Activated T-cell treated with anti-CD3 and anti-CD28 coated beads, Interleukin-2, amount 50 U/mL, for 72 hours (primary cell): ENCODE measurements around the gene JARID2. TPM values are rescaled to one million over a fixed set of nuclear protein-coding genes. Genes with fewer than 3 reads are reported as not detected.
A peak's percentile ranks its signal among the peaks of the same experiment; 100 is the strongest.

ENCODE experiments used
- ATAC-seq, 2 donors: fragments of 150-1000 bp; cut with Tn5 transposase; replicated peaks in 1 of 2; 2 replicates each; pipeline ENCODE4 v1.10.0; 2021; ENCODE audit warnings: moderate library complexity in 2 of 2, mild to moderate bottlenecking in 1 of 2
- DNase-seq, 2 donors: peaks; one replicate each; pipeline ENCODE4 v3.0.0; 2021 to 2022; ENCODE audit warnings: mixed read lengths in 1 of 2
- H3K27ac Mint-ChIP-seq: one replicate; pipeline ENCODE4 v1.8.0; 2022; ENCODE audit warnings: mild to moderate bottlenecking, moderate library complexity, mixed read lengths
- H3K27me3 Mint-ChIP-seq: one replicate; pipeline ENCODE4 v1.8.0; 2022; ENCODE audit warnings: low read depth, mixed read lengths
- H3K36me3 Mint-ChIP-seq, 2 donors: one replicate each; pipeline ENCODE4 v1.8.0; 2022; ENCODE audit warnings: mixed read lengths in 2 of 2, mild to moderate bottlenecking in 1 of 2; ENCODE audit not compliant: insufficient read depth in 2 of 2
- H3K4me1 Mint-ChIP-seq: one replicate; pipeline ENCODE4 v1.8.0; 2022; ENCODE audit warnings: low read depth, mixed read lengths
- H3K4me3 Mint-ChIP-seq, 2 donors: one replicate each; pipeline ENCODE4 v1.8.0; 2022; ENCODE audit warnings: mild to moderate bottlenecking in 2 of 2, mixed read lengths in 2 of 2, moderate library complexity in 2 of 2
- H3K9me3 Mint-ChIP-seq, 2 donors: one replicate each; pipeline ENCODE4 v1.8.0; 2022; ENCODE audit warnings: mixed read lengths in 2 of 2
- total RNA-seq, 2 donors: library from RNA; stranded (reverse); gene quantifications; one replicate each; pipeline ENCODE4 v1.2.3, GENCODE V29; 2022

JARID2 gene
- total RNA-seq, 2 donors from 2014 or later = 37.9 to 53.0 TPM

DNA sequence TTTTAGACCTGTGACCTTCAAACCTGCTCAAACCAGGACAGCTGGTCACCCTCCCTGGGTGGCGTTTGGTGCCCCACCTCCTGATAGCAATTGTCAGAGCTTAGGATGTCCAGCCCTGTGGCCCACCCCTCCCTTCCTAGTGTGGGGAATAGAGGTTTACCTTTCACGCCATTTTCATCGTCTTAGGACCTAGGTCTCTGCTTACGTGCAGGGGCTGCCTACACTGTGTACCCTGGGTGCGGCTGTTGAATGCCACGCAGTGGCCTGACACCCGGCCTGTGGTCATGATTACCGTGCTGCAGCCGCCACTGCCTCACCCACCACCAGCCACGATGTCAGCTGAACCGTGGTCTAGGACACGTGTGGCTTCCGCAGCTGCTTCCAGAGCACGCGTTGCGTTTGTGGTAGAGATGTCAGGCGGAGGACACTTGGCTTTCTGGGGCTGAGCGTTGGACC, 259.6 kb downstream of the JARID2 start:
- Mint-ChIP-seq H3K27ac (peak overlapping the region; percentile 58), H3K9me3 (no peaks in the 10 kb centered on the region), H3K27me3 (no peaks in the 10 kb centered on the region), H3K36me3 (peaks cover 2 to 36% of the 10 kb centered on the region in 2 donors), H3K4me1 (peaks cover 9% of the 10 kb centered on the region), H3K4me3 (no peak overlapping the region)
- no peak for DNase-seq
- no peak for ATAC-seq

DNA sequence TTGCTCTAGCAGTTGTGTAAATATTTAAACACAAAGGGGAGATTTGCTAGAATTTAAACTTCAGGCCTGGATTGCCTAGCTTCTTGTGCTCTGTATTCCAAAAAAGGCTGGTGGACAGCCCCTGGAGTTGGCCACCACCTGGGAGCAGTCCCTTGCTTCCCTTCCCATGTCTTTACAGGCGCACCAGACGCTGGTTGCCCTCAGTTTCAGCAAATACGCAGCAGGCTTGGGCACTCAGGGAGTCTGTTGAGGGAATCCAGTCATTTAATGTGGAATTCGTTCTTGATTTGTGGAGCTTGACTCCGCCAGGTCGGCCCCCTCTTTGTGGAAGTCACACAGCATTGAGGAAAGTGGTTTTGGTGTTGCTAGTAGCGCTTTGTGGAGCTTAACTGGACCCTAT, 260.2 kb downstream of the JARID2 start:
- DNase-seq (no peak), ATAC-seq (no peak)
- H3K9me3 Mint-ChIP-seq = no peaks in the 10 kb centered on the region
- peak overlapping the region; percentile 57 for H3K27ac Mint-ChIP-seq
- peaks cover 2 to 37% of the 10 kb centered on the region in 2 donors for H3K36me3 Mint-ChIP-seq
- H3K4me3 Mint-ChIP-seq = no peak overlapping the region
- peaks cover 9% of the 10 kb centered on the region for H3K4me1 Mint-ChIP-seq
- H3K27me3 Mint-ChIP-seq = no peaks in the 10 kb centered on the region

GRCh38 chr6:15507221-15507620, 261.4 kb downstream of the JARID2 start:
- H3K4me3 Mint-ChIP-seq = no peak overlapping the region
- H3K36me3 Mint-ChIP-seq = peaks cover 2 to 34% of the 10 kb centered on the region in 2 donors
- DNase-seq = no peak
- no peaks in the 10 kb centered on the region for H3K27me3 Mint-ChIP-seq
- peaks cover 9% of the 10 kb centered on the region for H3K4me1 Mint-ChIP-seq
- ATAC-seq = no peak
- H3K27ac Mint-ChIP-seq = peak overlapping the region; percentile 1
- H3K9me3 Mint-ChIP-seq = no peaks in the 10 kb centered on the region

- no peaks in the 10 kb centered on the region for H3K27me3 Mint-ChIP-seq
- no peak for ATAC-seq
- peaks cover 9% of the 10 kb centered on the region for H3K4me1 Mint-ChIP-seq
- H3K9me3 Mint-ChIP-seq = no peaks in the 10 kb centered on the region
- H3K36me3 Mint-ChIP-seq = peaks cover 2 to 38% of the 10 kb centered on the region in 2 donors
- no peak overlapping the region for H3K4me3 Mint-ChIP-seq
- H3K27ac Mint-ChIP-seq = no peak overlapping the region
- no peak for DNase-seq
These were observed 261.9 kb downstream of the JARID2 start for GRCh38 chr6:15507746-15508145.

- Mint-ChIP-seq H3K4me1 (peaks cover 9% of the 10 kb centered on the region), H3K27ac (peak overlapping the region; percentile 80), H3K4me3 (no peak overlapping the region), H3K9me3 (no peaks in the 10 kb centered on the region), H3K36me3 (peaks cover 2 to 38% of the 10 kb centered on the region in 2 donors), H3K27me3 (no peaks in the 10 kb centered on the region)
- DNase-seq (no peak), ATAC-seq (no peak)
These were observed 262.6 kb downstream of the JARID2 start for GRCh38 chr6:15508441-15508871.

DNA sequence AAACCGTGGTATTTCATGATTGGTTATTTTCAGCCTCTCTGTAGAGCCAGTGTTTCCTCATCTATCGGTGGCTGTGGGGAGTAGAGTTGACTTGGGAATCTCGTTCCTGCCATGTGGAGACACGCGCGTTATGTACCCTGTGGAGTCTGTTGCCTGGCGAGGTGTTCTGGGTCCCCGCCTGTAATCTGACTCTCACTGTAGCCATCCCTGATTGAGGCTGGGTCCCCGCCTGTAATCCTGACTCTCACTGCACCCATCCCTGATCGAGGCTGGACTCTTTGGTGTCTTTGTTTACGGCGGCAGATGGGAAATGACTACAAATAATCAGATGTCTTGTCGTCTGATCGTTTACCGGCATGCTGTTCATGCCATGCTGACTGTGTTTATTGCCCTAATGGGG, 263.1 kb downstream of the JARID2 start:
- peak overlapping the region; percentile 80 for H3K27ac Mint-ChIP-seq
- peaks cover 4 to 41% of the 10 kb centered on the region in 2 donors for H3K36me3 Mint-ChIP-seq

DNA sequence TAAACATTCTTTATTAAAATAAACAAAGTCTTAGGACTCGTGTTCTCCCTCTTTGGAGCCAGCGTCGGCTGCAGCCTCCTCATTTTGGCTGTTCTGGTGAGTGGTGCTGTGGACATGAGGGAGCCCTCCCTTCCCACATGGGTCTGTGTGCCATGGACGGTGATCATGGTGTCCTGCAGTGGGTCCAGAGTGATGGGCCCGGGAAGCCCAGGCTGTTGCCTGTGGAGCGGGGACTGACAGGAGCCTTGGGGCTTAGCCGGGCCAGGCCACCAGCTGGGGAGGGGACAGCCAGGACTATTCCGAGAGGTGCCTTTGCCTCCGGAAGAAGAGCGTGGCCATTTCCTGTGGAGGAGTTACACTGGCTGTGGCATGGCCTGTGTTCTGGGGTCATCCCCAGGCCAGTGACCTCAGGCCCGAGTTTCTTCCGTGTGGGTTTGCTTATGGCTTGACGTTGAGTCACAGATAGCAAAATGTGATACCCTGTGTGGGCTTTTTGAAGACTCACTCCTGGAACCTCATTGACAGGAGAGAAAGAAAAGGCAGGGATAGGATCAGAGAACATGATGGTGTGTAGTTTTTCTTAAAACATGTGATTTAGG, 263.6 kb downstream of the JARID2 start:
- peak in 1 of 2 donors; percentile 29 for ATAC-seq
- DNase-seq = no peak
- Mint-ChIP-seq H3K27me3 (no peaks in the 10 kb centered on the region), H3K9me3 (no peaks in the 10 kb centered on the region), H3K27ac (peak overlapping the region; percentile 70), H3K36me3 (peaks cover 4 to 40% of the 10 kb centered on the region in 2 donors), H3K4me3 (no peak overlapping the region), H3K4me1 (peaks cover 17% of the 10 kb centered on the region)

More for the DNA sequence above, 263.1 kb downstream of the JARID2 start:
- peaks cover 12% of the 10 kb centered on the region for H3K4me1 Mint-ChIP-seq
- no peaks in the 10 kb centered on the region for H3K27me3 Mint-ChIP-seq
- no peaks in the 10 kb centered on the region for H3K9me3 Mint-ChIP-seq
- ATAC-seq = no peak
- DNase-seq = no peak
- H3K4me3 Mint-ChIP-seq = no peak overlapping the region

- peaks cover 6 to 42% of the 10 kb centered on the region in 2 donors for H3K36me3 Mint-ChIP-seq
- ATAC-seq (no peak), DNase-seq (no peak)
- H3K27me3 Mint-ChIP-seq = no peaks in the 10 kb centered on the region
- H3K4me3 Mint-ChIP-seq = no peak overlapping the region
- H3K4me1 Mint-ChIP-seq = peaks cover 18% of the 10 kb centered on the region
- H3K9me3 Mint-ChIP-seq = no peaks in the 10 kb centered on the region
- peak overlapping the region; percentile 83 for H3K27ac Mint-ChIP-seq
These were observed 264.3 kb downstream of the JARID2 start for GRCh38 chr6:15510121-15510520.

- no peak overlapping the region for H3K4me3 Mint-ChIP-seq
- H3K4me1 Mint-ChIP-seq = peaks cover 18% of the 10 kb centered on the region
- H3K27me3 Mint-ChIP-seq = no peaks in the 10 kb centered on the region
- H3K36me3 Mint-ChIP-seq = peaks cover 6 to 45% of the 10 kb centered on the region in 2 donors
- DNase-seq = no peak
- no peaks in the 10 kb centered on the region for H3K9me3 Mint-ChIP-seq
- peak overlapping the region; percentile 83 for H3K27ac Mint-ChIP-seq
- no peak for ATAC-seq
These were observed 264.8 kb downstream of the JARID2 start for GRCh38 chr6:15510536-15511247.

GRCh38 chr6:15511248-15512125, 265.6 kb downstream of the JARID2 start:
- H3K4me1 Mint-ChIP-seq = peaks cover 18% of the 10 kb centered on the region
- no peaks in the 10 kb centered on the region for H3K27me3 Mint-ChIP-seq
- DNase-seq (no peak), ATAC-seq (no peak)
- no peak overlapping the region for H3K4me3 Mint-ChIP-seq
- peak overlapping the region; percentile 90 for H3K27ac Mint-ChIP-seq
- H3K36me3 Mint-ChIP-seq = peaks cover 8 to 43% of the 10 kb centered on the region in 2 donors
- H3K9me3 Mint-ChIP-seq = no peaks in the 10 kb centered on the region

- Mint-ChIP-seq H3K36me3 (peaks cover 8 to 41% of the 10 kb centered on the region in 2 donors), H3K27me3 (no peaks in the 10 kb centered on the region), H3K4me1 (peaks cover 18% of the 10 kb centered on the region), H3K9me3 (no peaks in the 10 kb centered on the region), H3K27ac (peak overlapping the region; percentile 90), H3K4me3 (no peak overlapping the region)
- no peak for DNase-seq
- ATAC-seq = no peak
These were observed 266.3 kb downstream of the JARID2 start for GRCh38 chr6:15512126-15512525.

GRCh38 chr6:15512721-15513120, 266.9 kb downstream of the JARID2 start:
- Mint-ChIP-seq H3K27ac (peak overlapping the region; percentile 58), H3K36me3 (peaks cover 8 to 40% of the 10 kb centered on the region in 2 donors), H3K9me3 (no peaks in the 10 kb centered on the region), H3K27me3 (no peaks in the 10 kb centered on the region), H3K4me1 (peaks cover 18% of the 10 kb centered on the region), H3K4me3 (no peak overlapping the region)
- DNase-seq = no peak
- ATAC-seq = no peak
